HCT116 (cell line): ENCODE data around the gene UBA5. TPM values are rescaled to one million over a fixed set of nuclear protein-coding genes. Genes with fewer than 3 reads are reported as not detected.

Experiments
- ATAC-seq: fragments of 200-7000 bp; cut with Tn5 transposase; 2 replicates; pipeline ENCODE4 v1.9.1; 2020; ENCODE audit warnings: mild to moderate bottlenecking, moderate library complexity
- BruUV-seq: library from RNA; stranded (reverse); fragments of 400-500 nt; replicated peaks from 2 replicates; lab custom pipeline; 2021; lab: Mats Ljungman, UMichigan
- CTCF ChIA-PET: fragments of 300-600 bp; sonication (Branson Sonifier 250); formaldehyde crosslinking; loops from one replicate; lab custom pipeline; 2021; ENCODE audit warnings: antibody characterized with exemption; lab: Charles Lee
- POLR2A ChIA-PET: fragments of 300-600, 350-600 bp; sonication (Branson Sonifier 250); formaldehyde crosslinking; loops from one replicate; lab custom pipeline; 2021; ENCODE audit warnings: antibody characterized with exemption; lab: Charles Lee
- RAD21 ChIA-PET, 2 experiments: fragments of 300-600 bp; sonication (Branson Sonifier 250); formaldehyde crosslinking; loops; one replicate each; lab custom pipeline; 2023; ENCODE audit warnings: low total read pairs in 2 of 2; ENCODE audit not compliant: uncharacterized antibody in 2 of 2, unreplicated experiment in 2 of 2, low non-redundant PET in 1 of 2; lab: Charles Lee
- DNase-seq: peaks from one replicate; pipeline ENCODE4 v3.0.0-alpha.2; 2010; ENCODE audit warnings: low read depth, low spot score
- H2AFZ ChIP-seq: fragments of 200-600 bp; shearing (Covaris generic), sonication (generic); 2 replicates; pipeline ENCODE4 v1.6.1; 2017; ENCODE audit warnings: low read depth, mixed run types, mixed read lengths, antibody characterized with exemption, low read length; ENCODE audit not compliant: poor library complexity, severe bottlenecking
- H3K27ac ChIP-seq: 2 replicates; pipeline ENCODE4 v1.5.1; 2012; ENCODE audit warnings: low read depth, low read length
- H3K27me3 ChIP-seq: fragments of 200-600 bp; sonication (generic); 2 replicates; pipeline ENCODE4 v1.6.1; 2016; ENCODE audit warnings: mixed run types, low read length, mixed read lengths; ENCODE audit not compliant: insufficient read depth
- H3K36me3 ChIP-seq, 2 experiments: fragments of 200-500 bp in 1 of 2; fragments of 200-600 bp in 1 of 2; sonication (Bioruptor generic) in 1 of 2; sonication (generic) in 1 of 2; 2 replicates each; pipeline versions ENCODE4 v1.5.1 to v1.6.1; 2014 to 2016; ENCODE audit warnings: low read length in 2 of 2, inconsistent platforms in 1 of 2, mixed read lengths in 1 of 2, mixed run types in 1 of 2; ENCODE audit not compliant: insufficient read depth in 2 of 2, control insufficient read depth in 1 of 2
- H3K4me1 ChIP-seq, 2 experiments: fragments of 200-600 bp in 1 of 2; sonication (generic) in 1 of 2; 2 replicates each; pipeline versions ENCODE4 v1.5.1 to v1.6.1; 2012 to 2017; ENCODE audit warnings: low read length in 2 of 2, inconsistent platforms in 1 of 2, mild to moderate bottlenecking in 1 of 2, mixed read lengths in 1 of 2, mixed run types in 1 of 2, moderate library complexity in 1 of 2; ENCODE audit not compliant: insufficient read depth in 2 of 2, control insufficient read depth in 1 of 2
- H3K4me2 ChIP-seq: fragments of 200-600 bp; sonication (generic); 2 replicates; pipeline ENCODE4 v1.6.1; 2017; ENCODE audit warnings: mixed run types, low read length, mixed read lengths
- H3K4me3 ChIP-seq, 2 experiments: fragments of 200-600 bp in 1 of 2; sonication (generic) in 1 of 2; replicated peaks in 1 of 2; 2 replicates each; pipeline ENCODE4 v1.5.1; 2011 to 2016; ENCODE audit warnings: low read length in 2 of 2, control low read depth in 1 of 2, low read depth in 1 of 2, mild to moderate bottlenecking in 1 of 2, mixed read lengths in 1 of 2, mixed run types in 1 of 2
- H3K79me2 ChIP-seq: fragments of 200-600 bp; sonication (generic); 2 replicates; pipeline ENCODE4 v1.6.1; 2017; ENCODE audit warnings: mild to moderate bottlenecking, mixed run types, low read length, moderate library complexity, mixed read lengths; ENCODE audit not compliant: insufficient read depth
- H3K9ac ChIP-seq: fragments of 200-600 bp; sonication (generic); 2 replicates; pipeline ENCODE4 v1.6.1; 2016; ENCODE audit warnings: low read length, mixed read lengths
- H3K9me2 ChIP-seq: fragments of 200-600 bp; sonication (generic), shearing (Covaris generic); 2 replicates; pipeline ENCODE4 v1.6.1; 2017; ENCODE audit warnings: mixed run types, mild to moderate bottlenecking, moderate library complexity; ENCODE audit not compliant: insufficient read depth
- H3K9me3 ChIP-seq, 2 experiments: fragments of 200-500 bp in 1 of 2; fragments of 200-600 bp in 1 of 2; sonication (Bioruptor generic) in 1 of 2; sonication (generic) in 1 of 2; 2 replicates each; pipeline ENCODE4 v1.6.1; 2014 to 2017; ENCODE audit warnings: low read length in 2 of 2, mixed read lengths in 2 of 2, inconsistent platforms in 1 of 2, low read depth in 1 of 2, mild to moderate bottlenecking in 1 of 2, mixed run types in 1 of 2, moderate library complexity in 1 of 2; ENCODE audit not compliant: control insufficient read depth in 1 of 2, insufficient read depth in 1 of 2
- H4K20me1 ChIP-seq: fragments of 200-600 bp; sonication (generic), shearing (Covaris generic); 2 replicates; pipeline ENCODE4 v1.6.1; 2017; ENCODE audit warnings: mixed run types, mild to moderate bottlenecking, moderate library complexity; ENCODE audit not compliant: insufficient read depth
- CBX3 ChIP-seq: IDR thresholded peaks from 2 replicates; pipeline ENCODE4 v1.6.1; 2012; ENCODE audit warnings: low read depth
- CTCF ChIP-seq, 3 experiments: fragments of 200-600 bp in 1 of 3; sonication (generic) in 1 of 3; IDR thresholded peaks in 2 of 3; conservative IDR thresholded peaks in 1 of 3; 2 replicates each; pipeline ENCODE4 v1.5.1; 2012 to 2017; ENCODE audit warnings: low read depth in 2 of 3, low read length in 2 of 3, antibody characterized with exemption in 1 of 3, borderline replicate concordance in 1 of 3, control low read depth in 1 of 3, mild to moderate bottlenecking in 1 of 3, mixed read lengths in 1 of 3, mixed run types in 1 of 3, moderate library complexity in 1 of 3; ENCODE audit not compliant: insufficient read depth in 1 of 3
- ELF1 ChIP-seq: IDR thresholded peaks from 2 replicates; pipeline ENCODE4 v1.6.1; 2012; ENCODE audit warnings: low read depth, borderline replicate concordance
- EZH2 ChIP-seq: fragments of 200-600 bp; sonication (generic); IDR thresholded peaks from 2 replicates; pipeline ENCODE4 v1.6.1; 2017; ENCODE audit warnings: antibody characterized with exemption, mixed run types
- POLR2A ChIP-seq: IDR thresholded peaks from 2 replicates; pipeline ENCODE4 v1.7.0; 2011; ENCODE audit warnings: borderline replicate concordance; ENCODE audit not compliant: insufficient read depth, insufficient read length; ENCODE audit errors: extremely low read depth
- SP1 ChIP-seq: IDR thresholded peaks from 2 replicates; pipeline ENCODE4 v1.6.1; 2012; ENCODE audit warnings: low read depth
- ZFX ChIP-seq: fragments of 450-650 bp; IDR thresholded peaks from 2 replicates; pipeline ENCODE4 v1.6.1; 2017
- intact Hi-C: fragments of 100-400 bp; cut with micrococcal nuclease; formaldehyde crosslinking; loops from 2 replicates; pipeline ENCODE4 v1.10.0; 2022
- total RNA-seq: library from RNA; stranded (reverse); gene quantifications from one replicate; pipeline ENCODE4 v1.2.1, GENCODE V29; 2021; ENCODE audit not compliant: unreplicated experiment

UBA5 gene
- total RNA-seq, 1 experiment from 2014 or later: 43.7 TPM

- Histone ChIP-seq H3K27me3 (no peaks in the 10 kb centered on the region), H3K9me3 (no peaks in the 10 kb centered on the region), H3K9me2 (no peaks in the 10 kb centered on the region), H3K4me2 (no peak overlapping the region), H3K9ac (no peak overlapping the region), H3K4me1 (no peaks in the 10 kb centered on the region), H3K36me3 (no peaks in the 10 kb centered on the region)
- DNase-seq (no peak), ATAC-seq (no peak)
- RAD21 ChIA-PET: no interaction called here
- no peak for TF ChIP-seq POLR2A
- TF ChIP-seq SP1: no peak
- no peak for TF ChIP-seq CBX3
- TF ChIP-seq, all 23 proteins: peak for 0
- Histone ChIP-seq H3K27ac (no peak overlapping the region), H3K79me2 (peaks cover 5% of the 10 kb centered on the region; the same call in 1 of the 2 replicates), H2AFZ (no peak overlapping the region), H4K20me1 (no peaks in the 10 kb centered on the region), H3K4me3 (no peak overlapping the region)
- ChIA-PET POLR2A (no interaction called here), CTCF (no interaction called here)
- intact Hi-C loops: no loop called here
- no TSS peak for BruUV-seq
These were observed 10.0 kb upstream of the UBA5 start for GRCh38 chr3:132650153-132650552.

GRCh38 chr3:132652640-132653270 is 7.4 kb upstream of the UBA5 start:
- Histone ChIP-seq H3K9ac (no peak overlapping the region), H4K20me1 (no peaks in the 10 kb centered on the region), H3K79me2 (peaks cover 5% of the 10 kb centered on the region; the same call in 1 of the 2 replicates), H3K27me3 (no peaks in the 10 kb centered on the region), H3K36me3 (no peaks in the 10 kb centered on the region), H3K27ac (no peak overlapping the region), H3K4me3 (no peak overlapping the region), H3K4me1 (no peaks in the 10 kb centered on the region), H3K9me2 (no peaks in the 10 kb centered on the region), H2AFZ (no peak overlapping the region), H3K9me3 (no peaks in the 10 kb centered on the region), H3K4me2 (no peak overlapping the region)
- intact Hi-C loops: no loop called here
- DNase-seq (no peak), ATAC-seq (no peak)
- ChIA-PET POLR2A (no interaction called here), RAD21 (no interaction called here), CTCF (no interaction called here)
- TF ChIP-seq CTCF (IDR thresholded peaks at IDR 0.05 in 2 of 3, conservative IDR thresholded peaks at IDR 0.05 in 1 of 3; ENCODE audit: borderline replicate concordance in 1 of 3, insufficient read depth in 1 of 3, low read depth in 2 of 3, low read length in 2 of 3) (no peak), ZFX (no peak), EZH2 (no peak), ELF1 (no peak)
- no TSS peak for BruUV-seq
